ENCODE measurements around the gene HS3ST3A1. TPM values are rescaled to one million over a fixed set of nuclear protein-coding genes. Genes with fewer than 3 reads are reported as not detected.
A peak's percentile ranks its signal among the peaks of the same experiment; 100 is the strongest.

HS3ST3A1 gene
- total and polyA plus RNA-seq, 2 of the 4 experiments (the other 2 are of a cell fraction) = 8.8 to 9.0 TPM

- no peak for TF ChIP-seq POLR2A (IDR thresholded peaks at IDR 0.05; ENCODE audit: low read depth, low read length)
These were observed 60.7 kb downstream of the HS3ST3A1 start (continued) for GRCh38 chr17:13541032-13541480.

GRCh38 chr17:13540546-13540945 is 61.2 kb downstream of the HS3ST3A1 start:
- Histone ChIP-seq H3K23ac (ENCODE audit: low read depth, low read length) (no peak overlapping the region; the same call in 1 of the 2 replicates), H3K36me3 (ENCODE audit: control insufficient read depth, insufficient read depth, low read length) (peaks cover 2% of the 10 kb centered on the region), H3K9me1 (ENCODE audit: insufficient read depth, low read length) (peaks cover 16% of the 10 kb centered on the region; the same call in 1 of the 2 replicates), H3K4ac (ENCODE audit: low read depth, low read length) (peak overlapping the region; percentile 39; the same call in 1 of the 2 replicates), H3K27me3 (ENCODE audit: control insufficient read depth, insufficient read depth, low read length) (no peaks in the 10 kb centered on the region), H2AK9ac (replicated peaks; ENCODE audit: low read depth, low read length, poor library complexity) (no peak overlapping the region), H2BK120ac (ENCODE audit: low read depth, low read length) (peak overlapping the region; percentile 59; the same call in 1 of the 2 replicates), H4K8ac (ENCODE audit: low read depth in 2 of 2, low read length in 2 of 2) (peak overlapping the region; percentile 48 to 59; a peak in 3 of 4 replicates), H3K79me1 (ENCODE audit: low read depth in 1 of 2, low read length in 2 of 2) (peaks cover 36 to 68% of the 10 kb centered on the region in 2 experiments), H2BK20ac (ENCODE audit: low read depth, low read length) (peak overlapping the region; percentile 50), H2BK5ac (ENCODE audit: low read depth, low read length, poor library complexity, severe bottlenecking) (peak overlapping the region; percentile 81), H3K4me1 (ENCODE audit: control insufficient read depth, insufficient read depth, low read length) (peaks cover 19% of the 10 kb centered on the region), H3K27ac (ENCODE audit: insufficient read depth, low read length) (peak overlapping the region; percentile 20; the same call in 1 of the 2 replicates), H3K14ac (replicated peaks; ENCODE audit: low read depth, low read length) (no peak overlapping the region), H2AFZ (replicated peaks; ENCODE audit: low read length, poor library complexity) (no peak overlapping the region), H2BK15ac (ENCODE audit: low read depth, low read length) (peak overlapping the region; percentile 73; the same call in 2 of the 3 replicates), H3K18ac (ENCODE audit: low read depth, low read length) (peak overlapping the region; percentile 90; the same call in 1 of the 2 replicates), H4K20me1 (ENCODE audit: insufficient read depth, low read length) (no peaks in the 10 kb centered on the region), H3K4me2 (ENCODE audit: low read depth, low read length) (peak overlapping the region; percentile 54; the same call in 1 of the 2 replicates), H2AK5ac (ENCODE audit: low read depth, low read length) (peak overlapping the region; percentile 46; the same call in 1 of the 2 replicates), H3K56ac (ENCODE audit: extremely low read depth, insufficient read depth, low read length) (peak overlapping the region; percentile 47; the same call in 1 of the 2 replicates), H3K4me3 (ENCODE audit: insufficient read depth, low read depth, low read length) (no peak overlapping the region), H3K9ac (ENCODE audit: low read depth, low read length) (peak overlapping the region; percentile 10; the same call in 1 of the 2 replicates), H3K9me3 (ENCODE audit: control insufficient read depth, insufficient read depth, low read length) (no peaks in the 10 kb centered on the region), H4K91ac (ENCODE audit: insufficient read depth, low read depth, low read length) (0 out of 2 replicates have a peak overlapping the region, but pooled peaks have one; percentile 32), H4K5ac (ENCODE audit: low read depth, low read length) (peak overlapping the region; percentile 59; the same call in 1 of the 2 replicates)
- intact Hi-C loops (cut with micrococcal nuclease) = loop anchor here (5.0 kb wide), 1 partner anchor 203 kb away; no protein-coding TSS in a partner anchor
- WGBS, 2 experiments (ENCODE audit: extremely low coverage in 2 of 2, insufficient read length in 1 of 2) = no CpG with 5 or more reads among the region's 2 CpGs
- ATAC-seq (ENCODE audit: low read depth) (peak; percentile 3), DNase-seq (no peak)
- in situ Hi-C loops (cut with MboI; ENCODE audit: low sequenced_read_pairs) = no loop called here
- dilution Hi-C loops (cut with HindIII; ENCODE audit: low sequenced_read_pairs, unreplicated experiment) = no loop called here
- POLR2A ChIA-PET (ENCODE audit: unreplicated experiment) = no interaction called here
- CTCF ChIA-PET = no interaction called here
- BruUV-seq (replicated peaks) = no TSS peak
- TF ChIP-seq RFX5 (IDR thresholded peaks at IDR 0.05; ENCODE audit: low read depth, low read length) (no peak), POLR2A (IDR thresholded peaks at IDR 0.05; ENCODE audit: low read depth, low read length) (no peak), SMC3 (IDR thresholded peaks at IDR 0.05; ENCODE audit: low read depth, low read length) (no peak), ELK1 (IDR thresholded peaks at IDR 0.05; ENCODE audit: borderline replicate concordance, low read depth, low read length) (no peak), RAD21 (IDR thresholded peaks at IDR 0.05; ENCODE audit: low read length) (no peak), NFE2L2 (IDR thresholded peaks at IDR 0.05; ENCODE audit: low read depth, low read length) (no peak), USF2 (IDR thresholded peaks at IDR 0.05; ENCODE audit: low read depth, low read length) (no peak), CHD1 (IDR thresholded peaks at IDR 0.05; ENCODE audit: low read depth, low read length) (no peak), MXI1 (IDR thresholded peaks at IDR 0.05; ENCODE audit: borderline replicate concordance, low read depth, low read length) (no peak), FOS (IDR thresholded peaks at IDR 0.05; ENCODE audit: low read depth, low read length) (no peak), MAZ (IDR thresholded peaks at IDR 0.05; ENCODE audit: borderline replicate concordance, low read depth, low read length) (no peak), MAFK (IDR thresholded peaks at IDR 0.05; ENCODE audit: low read depth, low read length) (no peak), CTCF (conservative IDR thresholded peaks at IDR 0.05; ENCODE audit: low read depth, low read length) (no peak)
